Measurements from ENCODE around the gene KRT26. TPM values are rescaled to one million over a fixed set of nuclear protein-coding genes. Genes with fewer than 3 reads are reported as not detected.

KRT26 gene
- total RNA-seq, 1 experiment from 2014 or later = not detected

DNA sequence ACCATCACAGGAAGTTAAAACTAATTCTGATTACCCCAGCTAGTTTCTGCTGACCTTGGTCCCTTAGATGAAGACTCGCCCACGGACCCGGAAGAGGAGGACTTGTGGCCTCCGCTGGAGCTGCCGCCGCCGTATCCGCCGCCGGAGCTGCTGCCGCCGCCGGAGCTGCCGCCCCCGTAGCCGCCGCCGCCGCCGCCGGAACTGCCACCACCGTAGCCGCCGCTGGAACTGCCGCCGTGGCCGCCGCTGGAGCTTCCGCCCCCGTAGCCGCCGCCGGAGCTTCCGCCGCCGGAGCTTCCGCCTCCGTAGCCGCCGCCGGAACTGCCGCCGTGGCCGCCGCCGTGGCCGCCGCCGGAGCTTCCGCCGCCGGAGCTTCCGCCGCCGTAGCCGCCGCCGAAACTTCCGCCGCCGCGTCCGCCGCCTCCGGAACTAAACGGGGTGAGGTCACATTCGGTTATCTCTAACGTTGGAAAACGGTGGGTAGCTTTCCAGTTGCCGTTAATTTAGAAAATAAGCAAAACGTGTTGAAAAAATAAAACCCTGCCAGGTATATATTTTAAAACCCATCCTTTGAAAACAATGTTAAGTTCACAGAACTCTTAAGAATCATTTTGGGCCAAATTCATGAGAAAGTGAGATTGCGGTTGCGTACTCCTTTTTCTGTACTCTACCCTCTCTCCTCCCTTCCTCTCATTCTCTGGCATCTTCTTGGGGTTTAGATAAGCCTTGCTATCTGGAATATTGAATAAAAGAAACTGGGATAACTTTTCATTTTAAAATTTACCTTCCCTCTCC lies 46.9 kb upstream of the KRT26 start:
- H3K4me3 Mint-ChIP-seq (ENCODE audit: low read depth, unreplicated experiment) = peak overlapping the region; percentile 80
- intact Hi-C loops (cut with micrococcal nuclease; ENCODE audit: unreplicated experiment) = loop anchor here (1.0 to 2.0 kb wide), 4 partner anchors 9 to 926 kb away; no protein-coding TSS in a partner anchor
- no peaks in the 10 kb centered on the region for H3K27me3 Mint-ChIP-seq (ENCODE audit: unreplicated experiment)
- H3K27ac Mint-ChIP-seq (ENCODE audit: unreplicated experiment) = peak overlapping the region; percentile 92
- H3K36me3 Mint-ChIP-seq (ENCODE audit: insufficient read depth, unreplicated experiment) = peaks cover 38% of the 10 kb centered on the region
- CTCF ChIA-PET = interaction anchor here (0.5 to 2.9 kb wide), 52 partner anchors 10 to 1197 kb away, joined by 3 to 31 read pairs (median 4); partner anchors contain the start of genes MIEN1, PSMD3 and TOP2A
- peaks cover 31% of the 10 kb centered on the region for H3K4me1 Mint-ChIP-seq (ENCODE audit: low read depth, unreplicated experiment)
- DNase-seq = peak; percentile 100
- TF ChIP-seq, protein P1, sequence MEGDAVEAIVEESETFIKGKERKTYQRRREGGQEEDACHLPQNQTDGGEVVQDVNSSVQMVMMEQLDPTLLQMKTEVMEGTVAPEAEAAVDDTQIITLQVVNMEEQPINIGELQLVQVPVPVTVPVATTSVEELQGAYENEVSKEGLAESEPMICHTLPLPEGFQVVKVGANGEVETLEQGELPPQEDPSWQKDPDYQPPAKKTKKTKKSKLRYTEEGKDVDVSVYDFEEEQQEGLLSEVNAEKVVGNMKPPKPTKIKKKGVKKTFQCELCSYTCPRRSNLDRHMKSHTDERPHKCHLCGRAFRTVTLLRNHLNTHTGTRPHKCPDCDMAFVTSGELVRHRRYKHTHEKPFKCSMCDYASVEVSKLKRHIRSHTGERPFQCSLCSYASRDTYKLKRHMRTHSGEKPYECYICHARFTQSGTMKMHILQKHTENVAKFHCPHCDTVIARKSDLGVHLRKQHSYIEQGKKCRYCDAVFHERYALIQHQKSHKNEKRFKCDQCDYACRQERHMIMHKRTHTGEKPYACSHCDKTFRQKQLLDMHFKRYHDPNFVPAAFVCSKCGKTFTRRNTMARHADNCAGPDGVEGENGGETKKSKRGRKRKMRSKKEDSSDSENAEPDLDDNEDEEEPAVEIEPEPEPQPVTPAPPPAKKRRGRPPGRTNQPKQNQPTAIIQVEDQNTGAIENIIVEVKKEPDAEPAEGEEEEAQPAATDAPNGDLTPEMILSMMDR (IDR thresholded peaks at IDR 0.05; ENCODE audit: unreplicated experiment) = no peak
- no TSS peak for BruUV-seq (replicated peaks)
- H3K9me3 Mint-ChIP-seq (ENCODE audit: low read depth, unreplicated experiment) = no peaks in the 10 kb centered on the region

DNA sequence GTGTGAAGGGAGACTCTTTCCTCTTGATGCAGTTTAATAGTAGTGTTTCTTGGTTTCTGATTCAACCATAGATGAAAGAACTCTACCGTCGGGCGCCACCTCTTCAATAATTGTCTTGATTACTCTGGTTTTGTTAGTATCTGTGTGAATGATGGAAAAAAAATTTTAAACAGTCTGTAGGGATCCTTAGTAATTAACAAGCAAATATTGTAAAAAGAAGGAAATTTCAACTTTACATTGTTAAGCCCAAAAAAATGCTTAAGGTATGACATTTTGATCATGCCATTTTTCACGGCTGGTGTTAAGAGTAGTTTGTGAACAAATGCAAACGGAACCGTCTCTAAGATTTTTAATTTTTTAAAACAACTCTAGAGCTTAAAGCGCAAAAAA lies 46.3 kb upstream of the KRT26 start:
- Mint-ChIP-seq H3K27me3 (ENCODE audit: unreplicated experiment) (no peaks in the 10 kb centered on the region), H3K4me1 (ENCODE audit: low read depth, unreplicated experiment) (peaks cover 31% of the 10 kb centered on the region), H3K27ac (ENCODE audit: unreplicated experiment) (peak overlapping the region; percentile 92), H3K4me3 (ENCODE audit: low read depth, unreplicated experiment) (peak overlapping the region; percentile 80), H3K9me3 (ENCODE audit: low read depth, unreplicated experiment) (no peaks in the 10 kb centered on the region), H3K36me3 (ENCODE audit: insufficient read depth, unreplicated experiment) (peaks cover 38% of the 10 kb centered on the region)
- TF ChIP-seq, protein P1 (IDR thresholded peaks at IDR 0.05; ENCODE audit: unreplicated experiment) = no peak
- intact Hi-C loops (cut with micrococcal nuclease; ENCODE audit: unreplicated experiment) = loop anchor here (1.0 to 2.0 kb wide), 3 partner anchors 32 to 926 kb away; no protein-coding TSS in a partner anchor
- DNase-seq = no peak
- BruUV-seq (replicated peaks) = TSS peak; percentile 98
- CTCF ChIA-PET = interaction anchor here (0.5 to 2.9 kb wide), 47 partner anchors 9 to 1196 kb away, joined by 3 to 31 read pairs (median 4); partner anchors contain the start of genes MIEN1, PSMD3 and TOP2A

DNA sequence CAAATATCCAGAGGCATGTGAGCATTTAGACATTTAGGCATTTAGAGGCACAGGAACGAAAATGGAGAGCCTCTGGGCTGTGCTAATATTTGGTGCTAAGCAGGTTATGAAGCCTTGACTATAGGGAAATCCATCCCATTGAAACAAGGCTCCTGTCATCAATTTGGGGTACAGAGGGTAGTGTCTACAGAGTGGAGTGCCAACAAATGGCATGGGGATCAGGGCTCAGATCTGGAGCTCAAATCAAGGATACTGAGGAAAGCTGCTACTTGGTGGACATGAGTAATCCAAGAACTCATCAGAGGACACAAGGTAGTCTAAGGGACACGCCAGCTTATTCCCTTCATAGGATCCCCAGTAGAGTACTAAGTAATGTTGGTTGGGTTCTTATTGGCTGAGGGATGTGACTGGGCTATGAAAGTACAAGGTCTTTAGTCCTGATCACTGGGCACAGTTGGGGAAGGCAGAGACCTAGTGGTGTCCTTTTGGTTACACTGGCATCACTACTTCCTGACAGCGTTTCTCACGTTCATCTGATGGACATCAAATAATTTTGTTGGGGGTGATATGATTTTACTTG lies 45.2 kb upstream of the KRT26 start:
- TF ChIP-seq, protein P1 (IDR thresholded peaks at IDR 0.05; ENCODE audit: unreplicated experiment) = no peak
- CTCF ChIA-PET = interaction anchor here (0.7 to 2.9 kb wide), 6 partner anchors 29 to 1198 kb away, joined by 3 to 31 read pairs (median 8); no protein-coding TSS in a partner anchor
- no peak for DNase-seq
- Mint-ChIP-seq H3K36me3 (ENCODE audit: insufficient read depth, unreplicated experiment) (peaks cover 38% of the 10 kb centered on the region), H3K27me3 (ENCODE audit: unreplicated experiment) (peaks cover 8% of the 10 kb centered on the region), H3K4me1 (ENCODE audit: low read depth, unreplicated experiment) (peaks cover 31% of the 10 kb centered on the region), H3K9me3 (ENCODE audit: low read depth, unreplicated experiment) (no peaks in the 10 kb centered on the region), H3K4me3 (ENCODE audit: low read depth, unreplicated experiment) (peak overlapping the region; percentile 80), H3K27ac (ENCODE audit: unreplicated experiment) (peak overlapping the region; percentile 92)
- BruUV-seq (replicated peaks) = no TSS peak
- intact Hi-C loops (cut with micrococcal nuclease; ENCODE audit: unreplicated experiment) = no loop called here

DNA sequence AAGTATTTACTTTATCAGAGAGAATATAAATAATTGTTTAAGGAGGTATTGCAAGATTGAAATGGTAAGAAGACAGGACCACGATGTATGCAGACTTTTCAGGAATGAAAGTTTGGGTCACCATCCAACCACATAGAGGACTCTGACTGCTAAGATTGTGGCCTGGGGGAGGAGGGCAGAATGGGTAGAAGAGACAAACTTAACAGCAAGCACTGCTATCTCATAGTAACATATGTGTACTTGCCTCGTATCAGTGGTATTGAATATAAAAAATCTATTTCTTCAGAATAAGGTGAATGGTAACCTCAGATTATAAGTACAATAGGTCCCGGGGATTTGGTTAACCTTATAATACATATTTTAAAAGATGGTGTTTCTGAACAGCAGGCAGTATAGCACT lies 44.6 kb upstream of the KRT26 start:
- TF ChIP-seq, protein P1 (IDR thresholded peaks at IDR 0.05; ENCODE audit: unreplicated experiment) = no peak
- Mint-ChIP-seq H3K36me3 (ENCODE audit: insufficient read depth, unreplicated experiment) (peaks cover 38% of the 10 kb centered on the region), H3K27me3 (ENCODE audit: unreplicated experiment) (peaks cover 14% of the 10 kb centered on the region)

More for the DNA sequence above, 44.6 kb upstream of the KRT26 start:
- Mint-ChIP-seq H3K4me1 (ENCODE audit: low read depth, unreplicated experiment) (peaks cover 32% of the 10 kb centered on the region), H3K27ac (ENCODE audit: unreplicated experiment) (no peak overlapping the region), H3K4me3 (ENCODE audit: low read depth, unreplicated experiment) (no peak overlapping the region), H3K9me3 (ENCODE audit: low read depth, unreplicated experiment) (no peaks in the 10 kb centered on the region)
- CTCF ChIA-PET = interaction anchor here (0.7 to 2.2 kb wide), 4 partner anchors 43 to 1198 kb away, joined by 3 to 28 read pairs (median 4); no protein-coding TSS in a partner anchor
- intact Hi-C loops (cut with micrococcal nuclease; ENCODE audit: unreplicated experiment) = no loop called here
- BruUV-seq (replicated peaks) = no TSS peak
- no peak for DNase-seq

Measured in Calu3 (cell line).